NCI-H2196 treated with DMSO at 0.1 percent for 48 hours (cell line): ENCODE results near the gene TMEM238.

Experiments
- DNase-seq: peaks from one replicate; lab custom pipeline; 2025; ENCODE audit not compliant: unreplicated experiment; lab: John Stamatoyannopoulos, UW

TMEM238 gene

GRCh38 chr19:55382013-55382412 is 2.1 kb downstream of the TMEM238 start:
- DNase-seq, result no peak

GRCh38 chr19:55379174-55379573 is 4.9 kb downstream of the TMEM238 start:
- no peak for DNase-seq

- no peak for DNase-seq
Observed at GRCh38 chr19:55377356-55378131, 6.5 kb downstream of the TMEM238 start.

- DNase-seq, result no peak
Observed at GRCh38 chr19:55376241-55376933, 7.7 kb downstream of the TMEM238 start, which contains the start of gene TMEM190. TMEM190 (plus strand) TSS chr19:55376826; CDS start chr19:55376854, 28 bp downstream.

GRCh38 chr19:55373993-55374757 is 9.9 kb downstream of the TMEM238 start:
- DNase-seq, result no peak

- no peak for DNase-seq
Observed at GRCh38 chr19:55373306-55373992, 10.6 kb downstream of the TMEM238 start.

- no peak for DNase-seq
Observed at GRCh38 chr19:55372316-55373081, 11.6 kb downstream of the TMEM238 start.

- DNase-seq, result no peak
Observed at GRCh38 chr19:55370305-55370988, 13.6 kb downstream of the TMEM238 start, which contains the start of gene IL11. IL11 (minus strand) TSS chr19:55370463; CDS start chr19:55370310, 153 bp downstream.

GRCh38 chr19:55369653-55370304 is 14.3 kb downstream of the TMEM238 start:
- DNase-seq, result peak; percentile 17

- DNase-seq, result no peak
Observed at GRCh38 chr19:55368701-55369563, 15.2 kb downstream of the TMEM238 start.

- DNase-seq, result no peak
Observed at GRCh38 chr19:55368106-55368505, 16.0 kb downstream of the TMEM238 start.

- DNase-seq, result no peak
Observed at GRCh38 chr19:55366790-55367189, 17.3 kb downstream of the TMEM238 start.

- DNase-seq, result no peak
Observed at GRCh38 chr19:55365964-55366363, 18.1 kb downstream of the TMEM238 start.

- DNase-seq, result no peak
Observed at GRCh38 chr19:55365245-55365644, 18.8 kb downstream of the TMEM238 start.

- DNase-seq, result no peak
Observed at GRCh38 chr19:55362990-55363716, 20.9 kb downstream of the TMEM238 start, which contains the start of gene GARIN5B. GARIN5B (minus strand) TSS chr19:55363260; CDS start chr19:55363066, 194 bp downstream.

GRCh38 chr19:55362174-55362989 is 21.7 kb downstream of the TMEM238 start:
- no peak for DNase-seq
